Endothelial cell of umbilical vein (primary cell): ENCODE data around the gene TSGA10IP. TPM values are rescaled to one million over a fixed set of nuclear protein-coding genes. Genes with fewer than 3 reads are reported as not detected.

Source experiments
- BruUV-seq: library from RNA; stranded (reverse); fragments of 400-500 nt; replicated peaks from 2 replicates; lab custom pipeline; 2021; lab: Mats Ljungman, UMichigan
- CTCF ChIA-PET: fragments of 300-600, 350-600 bp; sonication (Branson Sonifier 250); formaldehyde crosslinking; loops from one replicate; lab custom pipeline; 2021; ENCODE audit warnings: antibody characterized with exemption, inconsistent platforms; lab: Charles Lee
- POLR2A ChIA-PET: fragments of 300-600, 350-600 bp; sonication (Branson Sonifier 250); formaldehyde crosslinking; loops from one replicate; lab custom pipeline; 2021; ENCODE audit warnings: antibody characterized with exemption, inconsistent platforms; lab: Charles Lee
- DNase-seq: peaks from one replicate; pipeline ENCODE4 v3.0.0-alpha.2; 2011; ENCODE audit warnings: low read depth, low spot score
- FAIRE-seq: peaks from 2 replicates; lab custom pipeline; 2011; peaks lifted over from hg19 to GRCh38; lab: Jason Lieb, UNC
- H2AFZ ChIP-seq: 2 replicates; pipeline ENCODE4 v1.6.0; 2012; ENCODE audit warnings: low read depth, low read length, control low read depth, inconsistent platforms
- H3K27ac ChIP-seq: 2 replicates; pipeline ENCODE4 v1.5.1; 2011; ENCODE audit warnings: low read depth, mild to moderate bottlenecking, control low read depth, low read length, moderate library complexity; ENCODE audit not compliant: insufficient read depth
- H3K27me3 ChIP-seq, 2 experiments: 2 replicates each; pipeline versions ENCODE4 v1.6.0 to v1.6.1; 2011; ENCODE audit warnings: low read length in 2 of 2, mixed read lengths in 1 of 2; ENCODE audit not compliant: control insufficient read depth in 2 of 2, insufficient read depth in 2 of 2
- H3K36me3 ChIP-seq, 2 experiments: 2 replicates in 1 of 2; 3 replicates in 1 of 2; pipeline ENCODE4 v1.5.1; 2011; ENCODE audit warnings: low read length in 2 of 2, mild to moderate bottlenecking in 1 of 2, moderate library complexity in 1 of 2; ENCODE audit not compliant: control insufficient read depth in 2 of 2, insufficient read depth in 2 of 2; ENCODE audit errors: extremely low read depth in 1 of 2
- H3K4me1 ChIP-seq: 3 replicates; pipeline ENCODE4 v1.5.1; 2011; ENCODE audit warnings: mild to moderate bottlenecking, low read length; ENCODE audit not compliant: control insufficient read depth, insufficient read depth; ENCODE audit errors: extremely low read depth
- H3K4me2 ChIP-seq: 2 replicates; pipeline ENCODE4 v1.6.1; 2011; ENCODE audit warnings: low read length, control low read depth, mixed read lengths; ENCODE audit not compliant: insufficient read depth
- H3K4me3 ChIP-seq, 3 experiments: fragments of 200-600 bp in 1 of 3; sonication (generic), shearing (Covaris generic) in 1 of 3; replicated peaks in 1 of 3; 2 replicates each; pipeline ENCODE4 v1.5.1; 2011 to 2016; ENCODE audit warnings: control low read depth in 3 of 3, low read length in 3 of 3, mild to moderate bottlenecking in 2 of 3, inconsistent platforms in 1 of 3, low read depth in 1 of 3, moderate library complexity in 1 of 3; ENCODE audit not compliant: insufficient read depth in 1 of 3
- H3K79me2 ChIP-seq: 2 replicates; pipeline ENCODE4 v1.6.0; 2012; ENCODE audit warnings: low read length, inconsistent platforms; ENCODE audit not compliant: control insufficient read depth, insufficient read depth
- H3K9ac ChIP-seq: replicated peaks from 2 replicates; pipeline ENCODE3; 2011; ENCODE audit warnings: low read length, control low read depth; ENCODE audit not compliant: insufficient read depth; ENCODE audit errors: extremely low read depth
- H3K9me1 ChIP-seq: replicated peaks from 3 replicates; pipeline ENCODE4 v1.6.0; 2011; ENCODE audit warnings: mild to moderate bottlenecking, low read length; ENCODE audit not compliant: control insufficient read depth, insufficient read depth; ENCODE audit errors: extremely low read depth
- H3K9me3 ChIP-seq: replicated peaks from 2 replicates; pipeline ENCODE4 v1.5.1; 2012; ENCODE audit warnings: low read length, inconsistent platforms; ENCODE audit not compliant: control insufficient read depth, insufficient read depth
- H4K20me1 ChIP-seq: replicated peaks from 2 replicates; pipeline ENCODE3; 2011; ENCODE audit warnings: mild to moderate bottlenecking, low read length; ENCODE audit not compliant: control insufficient read depth, insufficient read depth; ENCODE audit errors: extremely low read depth
- MYC ChIP-seq: IDR thresholded peaks from one replicate; pipeline ENCODE4 v1.6.1; 2011; ENCODE audit warnings: mild to moderate bottlenecking, low read depth, low read length
- POLR2A ChIP-seq: IDR thresholded peaks from 2 replicates; pipeline ENCODE4 v1.6.1; 2012; ENCODE audit warnings: low read depth, mild to moderate bottlenecking, control low read depth, low read length
- POLR2AphosphoS5 ChIP-seq: IDR thresholded peaks from 2 replicates; pipeline ENCODE4 v1.6.1; 2012; ENCODE audit warnings: low read depth, mild to moderate bottlenecking, control low read depth, low read length, moderate library complexity; ENCODE audit not compliant: insufficient read depth
- dilution Hi-C: fragments of 300-500 bp; cut with MboI; formaldehyde crosslinking; loops from one replicate; pipeline ENCODE4 v1.15.0; 2019; ENCODE audit warnings: low sequenced_read_pairs; ENCODE audit not compliant: extremely low pct_ligation_motif_present
- intact Hi-C: fragments of 100-400 bp; cut with micrococcal nuclease; formaldehyde crosslinking; loops from one replicate; pipeline ENCODE4 v1.10.0; 2022
- polyA plus RNA-seq, 4 experiments: library from polyadenylated mRNA; depleted of rRNA in 3 of 4; stranded (reverse) in 3 of 4; unstranded in 1 of 4; fragments of >200 nt; gene quantifications; 2 replicates each; pipeline versions ENCODE4 v1.2.1 to v1.2.3, GENCODE V29; 2011 to 2012; ENCODE audit warnings: missing spikeins in 1 of 4
- total RNA-seq: library from RNA; stranded (reverse); gene quantifications from 2 replicates; pipeline ENCODE4 v1.2.3, GENCODE V29; 2021
- TF ChIP-seq, protein P1 (sequence below), 2 donors: IDR thresholded peaks; 1 replicate in 1 of 2; 2 replicates in 1 of 2; pipeline ENCODE4 v1.5.1; 2011; ENCODE audit warnings: low read length in 2 of 2, mild to moderate bottlenecking in 2 of 2, moderate library complexity in 2 of 2, control low read depth in 1 of 2, inconsistent platforms in 1 of 2, low read depth in 1 of 2; ENCODE audit not compliant: insufficient read depth in 1 of 2; ENCODE audit errors: extremely low read depth in 1 of 2

TSGA10IP gene
- total and polyA plus RNA-seq, 2 donors (not counting 3 experiments of a cell fraction or from before 2014, with no cell fraction given): not detected

DNA sequence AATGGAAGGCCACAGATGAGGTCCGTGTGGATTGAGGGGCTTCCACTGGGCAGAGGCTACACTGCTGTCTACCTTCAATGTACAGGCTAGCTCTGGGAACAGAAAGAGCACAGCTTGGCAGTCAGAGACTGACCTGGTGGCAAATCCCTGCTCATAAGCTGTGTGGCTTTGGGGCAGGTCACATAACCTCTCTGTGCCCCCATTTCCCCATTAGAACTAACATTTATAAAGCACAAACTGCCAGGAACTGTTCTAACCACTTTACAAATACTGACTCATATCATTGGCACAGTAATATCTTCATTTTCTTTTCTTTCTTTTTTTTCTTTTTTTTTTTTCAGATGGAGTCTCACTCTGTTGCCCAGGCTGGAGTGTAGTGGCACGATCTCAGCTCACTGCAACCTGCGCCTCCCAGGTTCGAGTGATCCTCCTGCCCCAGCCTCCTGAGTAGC lies 48.2 kb upstream of the TSGA10IP start:
- POLR2A ChIA-PET: interaction anchor here (0.7 to 2.5 kb wide), 3 partner anchors 8 to 375 kb away, joined by 3 to 16 read pairs (median 4); partner anchors contain the start of gene FIBP
- H3K27ac ChIP-seq: peak overlapping the region; percentile 27
- intact Hi-C loops: no loop called here
- dilution Hi-C loops: no loop called here
- CTCF ChIA-PET: interaction anchor here (0.8 to 6.2 kb wide), 2 partner anchors 7 to 19 kb away, joined by 3 to 69 read pairs; partner anchors contain the start of genes CCDC85B and FIBP
- peaks cover 58% of the 10 kb centered on the region for H3K4me1 ChIP-seq
- H3K9me1 ChIP-seq: no peaks in the 10 kb centered on the region
- peaks cover 5 to 8% of the 10 kb centered on the region in 2 experiments for H3K36me3 ChIP-seq
- H3K9ac ChIP-seq: no peak overlapping the region
- H3K9me3 ChIP-seq: no peaks in the 10 kb centered on the region
- H2AFZ ChIP-seq: no peak overlapping the region
- TF ChIP-seq POLR2A (no peak), MYC (no peak), POLR2AphosphoS5 (peak; percentile 30)
- TF ChIP-seq, protein P1, sequence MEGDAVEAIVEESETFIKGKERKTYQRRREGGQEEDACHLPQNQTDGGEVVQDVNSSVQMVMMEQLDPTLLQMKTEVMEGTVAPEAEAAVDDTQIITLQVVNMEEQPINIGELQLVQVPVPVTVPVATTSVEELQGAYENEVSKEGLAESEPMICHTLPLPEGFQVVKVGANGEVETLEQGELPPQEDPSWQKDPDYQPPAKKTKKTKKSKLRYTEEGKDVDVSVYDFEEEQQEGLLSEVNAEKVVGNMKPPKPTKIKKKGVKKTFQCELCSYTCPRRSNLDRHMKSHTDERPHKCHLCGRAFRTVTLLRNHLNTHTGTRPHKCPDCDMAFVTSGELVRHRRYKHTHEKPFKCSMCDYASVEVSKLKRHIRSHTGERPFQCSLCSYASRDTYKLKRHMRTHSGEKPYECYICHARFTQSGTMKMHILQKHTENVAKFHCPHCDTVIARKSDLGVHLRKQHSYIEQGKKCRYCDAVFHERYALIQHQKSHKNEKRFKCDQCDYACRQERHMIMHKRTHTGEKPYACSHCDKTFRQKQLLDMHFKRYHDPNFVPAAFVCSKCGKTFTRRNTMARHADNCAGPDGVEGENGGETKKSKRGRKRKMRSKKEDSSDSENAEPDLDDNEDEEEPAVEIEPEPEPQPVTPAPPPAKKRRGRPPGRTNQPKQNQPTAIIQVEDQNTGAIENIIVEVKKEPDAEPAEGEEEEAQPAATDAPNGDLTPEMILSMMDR (IDR thresholded peaks at IDR 0.05; ENCODE audit: extremely low read depth in 1 of 2, insufficient read depth in 1 of 2, low read depth in 1 of 2, low read length in 2 of 2): no peak
- no peaks in the 10 kb centered on the region for H3K27me3 ChIP-seq
- H3K4me2 ChIP-seq: peak overlapping the region; percentile 37
- FAIRE-seq (peak; percentile 48), DNase-seq (no peak)
- no TSS peak for BruUV-seq
- H4K20me1 ChIP-seq: no peaks in the 10 kb centered on the region
- H3K4me3 ChIP-seq: no peak overlapping the region
- peaks cover 75% of the 10 kb centered on the region for H3K79me2 ChIP-seq
